Measurements from ENCODE around the gene ZNF775. TPM values are rescaled to one million over a fixed set of nuclear protein-coding genes. Genes with fewer than 3 reads are reported as not detected.

ZNF775 gene
- total RNA-seq, 2 donors from 2014 or later = 4.2 to 11.5 TPM

DNA sequence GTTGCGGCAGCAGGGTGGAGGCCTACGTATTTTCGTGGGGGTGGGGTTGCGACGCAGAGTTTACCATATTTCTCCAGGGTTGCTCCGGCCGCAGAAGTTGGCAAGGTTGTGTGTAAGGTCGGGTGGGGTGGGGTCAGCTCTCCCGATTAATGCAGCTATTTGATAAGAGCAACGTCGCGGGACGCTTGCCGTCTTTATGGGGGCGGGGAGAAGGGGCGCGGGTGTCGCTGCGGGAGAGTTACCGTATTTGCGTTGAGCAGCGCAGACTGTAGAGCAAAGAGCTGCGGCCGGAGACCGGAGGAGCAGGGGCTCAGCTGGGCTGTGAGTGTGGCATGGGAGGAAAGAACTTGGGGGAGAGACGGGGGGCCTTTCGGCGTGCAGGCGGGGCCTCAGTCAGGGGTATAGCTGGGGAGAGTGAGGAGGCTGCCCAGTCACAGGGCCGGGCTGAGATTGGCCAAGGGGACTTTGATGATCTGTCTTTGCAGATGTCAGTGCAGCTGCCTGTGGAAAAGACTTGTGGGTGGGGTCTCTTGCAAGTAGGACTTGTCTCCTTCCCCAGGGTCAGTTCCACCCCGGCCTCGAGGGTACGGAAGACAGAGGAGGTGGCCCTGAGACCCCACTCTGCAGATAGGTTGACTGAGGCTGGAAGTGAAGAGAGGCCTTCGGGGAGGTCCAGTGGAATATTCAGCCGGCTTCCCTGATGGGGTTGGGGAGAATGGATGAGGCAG lies 26.6 kb downstream of the ZNF775 start:
- Histone ChIP-seq H3K36me3 (no peaks in the 10 kb centered on the region), H3K27ac (peak overlapping the region; percentile 88 to 97), H3K27me3 (replicated peaks; ENCODE audit: insufficient read depth) (no peaks in the 10 kb centered on the region), H3K9me3 (no peaks in the 10 kb centered on the region), H3K4me1 (ENCODE audit: control insufficient read depth in 1 of 2, low read depth in 2 of 2) (peaks cover 3 to 25% of the 10 kb centered on the region in 2 donors), H3K4me3 (peak overlapping the region; percentile 75)
- DNase-seq (ENCODE audit: low spot score) (no peak), ATAC-seq (ENCODE audit: insufficient number of reproducible peaks, low FRiP score, low read depth) (no peak)
- TF ChIP-seq, protein P1, sequence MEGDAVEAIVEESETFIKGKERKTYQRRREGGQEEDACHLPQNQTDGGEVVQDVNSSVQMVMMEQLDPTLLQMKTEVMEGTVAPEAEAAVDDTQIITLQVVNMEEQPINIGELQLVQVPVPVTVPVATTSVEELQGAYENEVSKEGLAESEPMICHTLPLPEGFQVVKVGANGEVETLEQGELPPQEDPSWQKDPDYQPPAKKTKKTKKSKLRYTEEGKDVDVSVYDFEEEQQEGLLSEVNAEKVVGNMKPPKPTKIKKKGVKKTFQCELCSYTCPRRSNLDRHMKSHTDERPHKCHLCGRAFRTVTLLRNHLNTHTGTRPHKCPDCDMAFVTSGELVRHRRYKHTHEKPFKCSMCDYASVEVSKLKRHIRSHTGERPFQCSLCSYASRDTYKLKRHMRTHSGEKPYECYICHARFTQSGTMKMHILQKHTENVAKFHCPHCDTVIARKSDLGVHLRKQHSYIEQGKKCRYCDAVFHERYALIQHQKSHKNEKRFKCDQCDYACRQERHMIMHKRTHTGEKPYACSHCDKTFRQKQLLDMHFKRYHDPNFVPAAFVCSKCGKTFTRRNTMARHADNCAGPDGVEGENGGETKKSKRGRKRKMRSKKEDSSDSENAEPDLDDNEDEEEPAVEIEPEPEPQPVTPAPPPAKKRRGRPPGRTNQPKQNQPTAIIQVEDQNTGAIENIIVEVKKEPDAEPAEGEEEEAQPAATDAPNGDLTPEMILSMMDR (IDR thresholded peaks at IDR 0.05) = no peak

DNA sequence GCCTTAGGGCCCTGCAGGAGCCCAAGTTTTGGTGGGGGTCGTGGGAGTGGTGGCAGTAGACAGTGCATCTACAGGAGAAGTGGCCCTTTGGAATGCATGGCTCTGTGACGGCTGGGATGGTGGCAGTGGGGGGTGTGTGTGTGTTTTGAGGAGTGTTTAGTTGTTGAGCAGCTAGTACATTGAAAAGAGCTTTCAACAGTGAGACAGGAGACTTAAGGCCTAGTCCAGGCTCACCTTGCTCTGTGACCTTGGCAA lies 27.1 kb downstream of the ZNF775 start:
- DNase-seq (ENCODE audit: low spot score) (no peak), ATAC-seq (ENCODE audit: insufficient number of reproducible peaks, low FRiP score, low read depth) (no peak)
- H3K27me3 ChIP-seq (replicated peaks; ENCODE audit: insufficient read depth) = no peaks in the 10 kb centered on the region
- TF ChIP-seq, protein P1 (IDR thresholded peaks at IDR 0.05) = no peak
- no peaks in the 10 kb centered on the region for H3K9me3 ChIP-seq
- H3K36me3 ChIP-seq = no peaks in the 10 kb centered on the region
- peaks cover 3 to 25% of the 10 kb centered on the region in 2 donors for H3K4me1 ChIP-seq (ENCODE audit: control insufficient read depth in 1 of 2, low read depth in 2 of 2)
- H3K4me3 ChIP-seq = peak overlapping the region; percentile 75
- H3K27ac ChIP-seq = peak overlapping the region; percentile 88 to 97

DNA sequence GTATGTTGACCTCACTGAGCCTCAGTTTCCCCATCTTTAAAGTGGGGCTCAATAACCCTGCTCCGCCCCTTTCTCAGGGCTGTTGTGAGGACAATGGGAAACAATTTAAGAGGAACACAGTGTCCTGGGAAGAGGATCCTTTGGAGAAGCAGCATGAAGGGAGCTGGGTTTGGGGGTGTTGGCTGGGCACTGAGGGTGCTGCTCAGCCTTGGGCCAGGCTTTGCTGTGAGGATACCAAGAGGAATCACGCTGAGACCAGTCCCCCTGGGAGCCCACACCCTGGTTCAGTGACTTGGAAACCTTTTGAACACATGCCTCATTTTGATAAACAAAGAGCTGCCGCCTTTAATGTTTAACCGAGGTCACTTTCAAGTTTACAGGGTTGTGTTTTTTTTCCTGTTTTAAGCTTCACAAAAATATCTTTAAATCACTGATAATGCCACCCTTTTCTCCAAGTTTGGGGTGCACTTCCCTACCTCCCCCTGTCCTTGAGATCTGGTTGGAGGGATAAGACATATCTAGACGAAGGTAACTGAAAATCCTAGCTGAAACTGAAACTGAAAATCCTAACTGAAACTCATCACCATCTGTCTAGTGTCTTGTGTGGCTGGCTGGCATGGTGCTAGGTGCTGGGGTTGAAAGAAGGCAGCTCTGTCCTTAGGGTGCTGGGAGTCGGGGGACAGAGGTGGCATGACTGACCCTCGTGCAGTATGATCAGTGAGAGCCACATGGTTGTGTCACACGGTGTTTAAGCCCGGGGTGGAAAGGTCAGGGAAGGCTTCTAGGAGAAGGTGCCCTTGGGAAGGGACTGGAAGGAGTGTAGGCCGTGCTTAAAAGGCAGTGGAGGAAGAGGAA lies 27.7 kb downstream of the ZNF775 start:
- no peaks in the 10 kb centered on the region for H3K36me3 ChIP-seq
- H3K27ac ChIP-seq = peak overlapping the region; percentile 88 to 97
- H3K4me1 ChIP-seq (ENCODE audit: control insufficient read depth in 1 of 2, low read depth in 2 of 2) = peaks cover 3 to 25% of the 10 kb centered on the region in 2 donors
- peak overlapping the region; percentile 75 for H3K4me3 ChIP-seq
- H3K9me3 ChIP-seq = no peaks in the 10 kb centered on the region
- DNase-seq (ENCODE audit: low spot score) = no peak
- no peak for ATAC-seq (ENCODE audit: insufficient number of reproducible peaks, low FRiP score, low read depth)
- TF ChIP-seq, protein P1 (IDR thresholded peaks at IDR 0.05) = no peak
- H3K27me3 ChIP-seq (replicated peaks; ENCODE audit: insufficient read depth) = no peaks in the 10 kb centered on the region

DNA sequence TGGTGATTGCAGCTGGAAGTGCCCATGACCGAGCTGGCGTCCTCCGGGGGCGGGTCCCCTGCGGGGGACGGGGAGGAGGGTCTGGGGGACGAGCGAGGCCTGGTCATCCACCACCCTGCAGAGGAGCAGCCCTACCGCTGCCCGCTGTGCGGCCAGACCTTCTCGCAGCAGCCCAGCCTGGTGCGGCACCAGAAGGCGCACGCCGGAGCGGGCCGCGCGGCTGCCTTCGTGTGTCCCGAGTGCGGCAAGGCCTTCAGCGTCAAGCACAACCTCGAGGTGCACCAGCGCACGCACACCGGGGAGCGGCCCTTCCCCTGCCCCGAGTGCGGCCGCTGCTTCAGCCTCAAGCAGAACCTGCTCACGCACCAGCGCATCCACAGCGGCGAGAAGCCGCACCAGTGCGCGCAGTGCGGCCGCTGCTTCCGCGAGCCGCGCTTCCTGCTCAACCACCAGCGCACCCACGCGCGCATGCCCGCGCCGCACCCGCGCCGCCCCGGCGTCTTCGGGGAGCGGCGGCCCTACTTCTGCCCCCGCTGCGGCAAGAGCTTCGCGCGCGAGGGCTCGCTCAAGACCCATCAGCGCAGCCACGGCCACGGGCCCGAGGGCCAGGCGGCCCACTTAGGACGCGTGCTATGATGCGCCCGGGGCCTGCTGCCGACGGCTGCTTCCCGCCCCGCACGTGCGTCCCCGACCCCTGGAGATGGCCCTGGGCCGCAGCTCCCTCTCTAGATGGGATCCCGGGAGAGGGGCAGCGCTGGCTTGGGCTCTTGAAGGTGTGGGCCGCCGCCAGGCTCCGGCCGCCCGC lies 28.7 kb downstream of the ZNF775 start:
- DNase-seq (ENCODE audit: low spot score) (no peak), ATAC-seq (ENCODE audit: insufficient number of reproducible peaks, low FRiP score, low read depth) (no peak)
- H3K4me3 ChIP-seq = no peak overlapping the region
- no peaks in the 10 kb centered on the region for H3K36me3 ChIP-seq
- no peaks in the 10 kb centered on the region for H3K9me3 ChIP-seq
- H3K4me1 ChIP-seq (ENCODE audit: control insufficient read depth in 1 of 2, low read depth in 2 of 2) = peaks cover 3 to 25% of the 10 kb centered on the region in 2 donors
- TF ChIP-seq, protein P1 (IDR thresholded peaks at IDR 0.05) = no peak
- H3K27me3 ChIP-seq (replicated peaks; ENCODE audit: insufficient read depth) = no peaks in the 10 kb centered on the region
- H3K27ac ChIP-seq = no peak overlapping the region
